GM12878 (cell line): ENCODE results near the gene LHCGR. TPM values are rescaled to one million over a fixed set of nuclear protein-coding genes. Genes with fewer than 3 reads are reported as not detected.

Source experiments
- ATF7 ChIP-seq: fragments of 450-650 bp; IDR thresholded peaks from 2 replicates; pipeline ENCODE4 v1.6.1; 2016; ENCODE audit warnings: low read depth, mild to moderate bottlenecking
- ETV6 ChIP-seq, 2 experiments: fragments of 450-650 bp in 1 of 2; IDR thresholded peaks in 1 of 2; conservative IDR thresholded peaks in 1 of 2; 2 replicates each; pipeline ENCODE4 v1.6.1; 2014; ENCODE audit warnings: antibody characterized with exemption in 1 of 2, borderline replicate concordance in 1 of 2, low read depth in 1 of 2, mild to moderate bottlenecking in 1 of 2, moderate library complexity in 1 of 2
- YY1 ChIP-seq: IDR thresholded peaks from 2 replicates; pipeline ENCODE4 v1.6.1; 2011; ENCODE audit warnings: low read depth, mild to moderate bottlenecking, low read length
- polyA plus RNA-seq, 11 experiments: library from polyadenylated mRNA; depleted of rRNA in 4 of 11; unstranded in 6 of 11; stranded (reverse) in 5 of 11; fragments of >200 nt; fragmentation: Nextera tagmentation in 4 of 11; fragmentation: Illumina TruSeq in 1 of 11; extraction: Ambion mirVana in 4 of 11; extraction: Trizol in 1 of 11; gene quantifications; 1 replicate in 1 of 11; 2 replicates in 10 of 11; pipeline versions ENCODE4 v1.2.1 to v1.2.3, GENCODE V29; 2011 to 2016; ENCODE audit warnings: inconsistent platforms in 2 of 11, missing spikeins in 2 of 11, low read depth in 1 of 11
- total RNA-seq, 4 experiments: library from RNA; depleted of rRNA in 3 of 4; stranded (reverse); fragments of >200 nt in 3 of 4; fragmentation: Illumina TruSeq in 1 of 4; extraction: Trizol in 1 of 4; gene quantifications; 2 replicates each; pipeline versions ENCODE4 v1.2.1 to v1.2.3, GENCODE V29; 2013 to 2021
- TF ChIP-seq, protein P1 (sequence below): IDR thresholded peaks from 2 replicates; pipeline ENCODE4 v1.6.1; 2011; ENCODE audit warnings: borderline replicate concordance, low read depth, mild to moderate bottlenecking, moderate library complexity, low read length; ENCODE audit not compliant: insufficient read depth, poor library complexity, severe bottlenecking
- TF ChIP-seq, protein P2 (sequence below): fragments of 450-650 bp; IDR thresholded peaks from 2 replicates; pipeline ENCODE4 v1.6.1; 2016; ENCODE audit warnings: mild to moderate bottlenecking, moderate library complexity, borderline replicate concordance

LHCGR gene
- total and polyA plus RNA-seq, 10 of the 15 experiments (the other 5 are each of a cell fraction or from before 2014, with no cell fraction given), result 0.02 to 1.9 (median 0.13) TPM; not detected in 5

DNA sequence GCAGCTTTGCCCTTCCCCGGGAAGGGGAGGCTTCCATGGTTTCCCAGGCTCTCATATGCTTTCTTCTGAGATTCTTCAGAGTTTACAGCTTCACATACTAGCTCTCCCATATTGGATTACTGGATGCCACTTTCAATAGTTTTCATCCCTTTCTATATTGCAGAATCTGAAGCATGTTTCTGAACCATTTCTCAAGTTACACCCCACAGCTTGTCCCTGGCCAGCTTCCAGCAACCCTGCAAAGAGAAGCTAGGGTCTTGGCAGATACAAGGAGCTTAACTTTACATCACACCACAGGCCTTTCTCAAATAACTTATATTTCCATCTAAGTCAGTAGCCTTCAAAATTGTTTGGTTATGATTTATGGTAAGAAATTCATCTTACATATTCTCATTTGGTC lies 39.6 kb downstream of the LHCGR start (continued):
- TF ChIP-seq, protein P1, sequence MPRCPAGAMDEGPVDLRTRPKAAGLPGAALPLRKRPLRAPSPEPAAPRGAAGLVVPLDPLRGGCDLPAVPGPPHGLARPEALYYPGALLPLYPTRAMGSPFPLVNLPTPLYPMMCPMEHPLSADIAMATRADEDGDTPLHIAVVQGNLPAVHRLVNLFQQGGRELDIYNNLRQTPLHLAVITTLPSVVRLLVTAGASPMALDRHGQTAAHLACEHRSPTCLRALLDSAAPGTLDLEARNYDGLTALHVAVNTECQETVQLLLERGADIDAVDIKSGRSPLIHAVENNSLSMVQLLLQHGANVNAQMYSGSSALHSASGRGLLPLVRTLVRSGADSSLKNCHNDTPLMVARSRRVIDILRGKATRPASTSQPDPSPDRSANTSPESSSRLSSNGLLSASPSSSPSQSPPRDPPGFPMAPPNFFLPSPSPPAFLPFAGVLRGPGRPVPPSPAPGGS, result no peak
- TF ChIP-seq, protein P2, sequence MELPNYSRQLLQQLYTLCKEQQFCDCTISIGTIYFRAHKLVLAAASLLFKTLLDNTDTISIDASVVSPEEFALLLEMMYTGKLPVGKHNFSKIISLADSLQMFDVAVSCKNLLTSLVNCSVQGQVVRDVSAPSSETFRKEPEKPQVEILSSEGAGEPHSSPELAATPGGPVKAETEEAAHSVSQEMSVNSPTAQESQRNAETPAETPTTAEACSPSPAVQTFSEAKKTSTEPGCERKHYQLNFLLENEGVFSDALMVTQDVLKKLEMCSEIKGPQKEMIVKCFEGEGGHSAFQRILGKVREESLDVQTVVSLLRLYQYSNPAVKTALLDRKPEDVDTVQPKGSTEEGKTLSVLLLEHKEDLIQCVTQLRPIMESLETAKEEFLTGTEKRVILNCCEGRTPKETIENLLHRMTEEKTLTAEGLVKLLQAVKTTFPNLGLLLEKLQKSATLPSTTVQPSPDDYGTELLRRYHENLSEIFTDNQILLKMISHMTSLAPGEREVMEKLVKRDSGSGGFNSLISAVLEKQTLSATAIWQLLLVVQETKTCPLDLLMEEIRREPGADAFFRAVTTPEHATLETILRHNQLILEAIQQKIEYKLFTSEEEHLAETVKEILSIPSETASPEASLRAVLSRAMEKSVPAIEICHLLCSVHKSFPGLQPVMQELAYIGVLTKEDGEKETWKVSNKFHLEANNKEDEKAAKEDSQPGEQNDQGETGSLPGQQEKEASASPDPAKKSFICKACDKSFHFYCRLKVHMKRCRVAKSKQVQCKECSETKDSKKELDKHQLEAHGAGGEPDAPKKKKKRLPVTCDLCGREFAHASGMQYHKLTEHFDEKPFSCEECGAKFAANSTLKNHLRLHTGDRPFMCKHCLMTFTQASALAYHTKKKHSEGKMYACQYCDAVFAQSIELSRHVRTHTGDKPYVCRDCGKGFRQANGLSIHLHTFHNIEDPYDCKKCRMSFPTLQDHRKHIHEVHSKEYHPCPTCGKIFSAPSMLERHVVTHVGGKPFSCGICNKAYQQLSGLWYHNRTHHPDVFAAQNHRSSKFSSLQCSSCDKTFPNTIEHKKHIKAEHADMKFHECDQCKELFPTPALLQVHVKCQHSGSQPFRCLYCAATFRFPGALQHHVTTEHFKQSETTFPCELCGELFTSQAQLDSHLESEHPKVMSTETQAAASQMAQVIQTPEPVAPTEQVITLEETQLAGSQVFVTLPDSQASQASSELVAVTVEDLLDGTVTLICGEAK, result no peak
- no peak for TF ChIP-seq YY1
- TF ChIP-seq ETV6 (conservative IDR thresholded peaks at IDR 0.05 in 1 of 2, IDR thresholded peaks at IDR 0.05 in 1 of 2; ENCODE audit: borderline replicate concordance in 1 of 2, low read depth in 1 of 2), result no peak
- no peak for TF ChIP-seq ATF7
